A549 (cell line): ENCODE measurements around the gene COQ2. TPM values are rescaled to one million over a fixed set of nuclear protein-coding genes. Genes with fewer than 3 reads are reported as not detected.
"Not testable (repeated sequence)": the region's sequence is repeated elsewhere in the genome, so short reads cannot be mapped to it uniquely, and the experiment has no call there.

Source experiments
- ATAC-seq, 2 experiments: fragments of 200-7000 bp in 1 of 2; fragments of >200 bp in 1 of 2; cut with Nextera tagmentation in 1 of 2; cut with Tn5 transposase in 1 of 2; 3 replicates each; pipeline versions ENCODE4 v1.8.0 to v1.9.1; 2018 to 2020; ENCODE audit warnings: mild to moderate bottlenecking in 1 of 2, moderate library complexity in 1 of 2
- CTCF ChIA-PET: fragments of 300-600 bp; sonication (Branson Sonifier 250); formaldehyde crosslinking; extraction: SDS; loops from one replicate; lab custom pipeline; 2021; ENCODE audit warnings: antibody characterized with exemption, inconsistent platforms; lab: Yijun Ruan, JAX
- POLR2A ChIA-PET: fragments of 350-600 bp; formaldehyde crosslinking; extraction: SDS; loops from one replicate; lab custom pipeline; 2021; ENCODE audit warnings: antibody characterized with exemption, inconsistent platforms; lab: Yijun Ruan, JAX
- DNase-seq, 2 experiments: peaks; one replicate each; pipeline versions ENCODE4 v3.0.0 to v3.0.0-alpha.2; 2011 to 2016; ENCODE audit warnings: low read depth in 1 of 2, low spot score in 1 of 2
- FAIRE-seq: peaks from 2 replicates; lab custom pipeline; 2011; peaks lifted over from hg19 to GRCh38; lab: Jason Lieb, UNC
- H3K27ac ChIP-seq, 2 experiments: fragments of >200 bp; sonication (Bioruptor Twin); formaldehyde crosslinking; 3 replicates each; pipeline ENCODE4 v1.5.1; 2016 to 2017
- H3K4me1 ChIP-seq: fragments of >200 bp; sonication (Bioruptor Twin); formaldehyde crosslinking; 3 replicates; pipeline ENCODE4 v1.6.1; 2016
- H3K4me2 ChIP-seq: fragments of >200 bp; sonication (Bioruptor Twin); formaldehyde crosslinking; 3 replicates; pipeline ENCODE4 v1.6.1; 2016
- H3K4me3 ChIP-seq: fragments of >200 bp; sonication (Bioruptor Twin); formaldehyde crosslinking; 3 replicates; pipeline ENCODE4 v1.5.1; 2016
- H3K9me3 ChIP-seq: fragments of >200 bp; sonication (Bioruptor Twin); formaldehyde crosslinking; 3 replicates; pipeline ENCODE4 v1.6.1; 2016
- BCL3 ChIP-seq: fragments of >200 bp; sonication (Bioruptor Twin); formaldehyde crosslinking; IDR thresholded peaks from 3 replicates; pipeline ENCODE4 v1.6.1; 2016
- BHLHE40 ChIP-seq: IDR thresholded peaks from 2 replicates; pipeline ENCODE4 v1.6.1; 2012; ENCODE audit warnings: low read depth, low read length, inconsistent platforms
- CBX8 ChIP-seq: fragments of 200-600 bp; sonication (generic); IDR thresholded peaks from 2 replicates; pipeline ENCODE4 v1.6.1; 2016
- CEBPB ChIP-seq, 2 experiments: fragments of >200 bp in 1 of 2; sonication (Bioruptor Twin) in 1 of 2; formaldehyde crosslinking in 1 of 2; IDR thresholded peaks; 2 replicates each; pipeline ENCODE4 v1.6.1; 2012 to 2016
- EP300 ChIP-seq, 2 experiments: fragments of >200 bp; sonication (Bioruptor Twin); formaldehyde crosslinking; IDR thresholded peaks; 2 replicates in 1 of 2; 3 replicates in 1 of 2; pipeline ENCODE4 v1.6.1; 2016 to 2017
- ESRRA ChIP-seq: fragments of 150-350 bp; IDR thresholded peaks from 2 replicates; pipeline ENCODE4 v1.6.1; 2014; ENCODE audit warnings: mild to moderate bottlenecking, low read length, borderline replicate concordance
- FOSL2 ChIP-seq, 2 experiments: fragments of 450-650 bp in 1 of 2; fragments of >200 bp in 1 of 2; sonication (Bioruptor Twin) in 1 of 2; formaldehyde crosslinking; IDR thresholded peaks; 2 replicates each; pipeline versions ENCODE4 v1.5.0 to v1.6.1; 2016 to 2020; ENCODE audit warnings: mild to moderate bottlenecking in 1 of 2, moderate library complexity in 1 of 2
- GATA3 ChIP-seq: IDR thresholded peaks from 2 replicates; pipeline ENCODE4 v1.6.1; 2012; ENCODE audit warnings: borderline replicate concordance
- HEYL ChIP-seq: fragments of 250-450 bp; sonication (Bioruptor Pico); IDR thresholded peaks from 2 replicates; pipeline ENCODE4 v1.8.0; 2021; ENCODE audit warnings: mild to moderate bottlenecking, moderate library complexity
- HMGXB4 ChIP-seq: fragments of 250-450 bp; sonication (Bioruptor Pico); IDR thresholded peaks from 2 replicates; pipeline ENCODE4 v1.5.0; 2021; ENCODE audit warnings: mild to moderate bottlenecking, moderate library complexity, borderline replicate concordance
- HOXB13 ChIP-seq: fragments of 250-450 bp; sonication (Bioruptor Pico); IDR thresholded peaks from 2 replicates; pipeline ENCODE4 v1.5.0; 2020; ENCODE audit warnings: low read depth, mild to moderate bottlenecking, moderate library complexity
- RARB ChIP-seq: fragments of 250-450 bp; sonication (Bioruptor Pico); IDR thresholded peaks from 2 replicates; pipeline ENCODE4 v1.8.0; 2021; ENCODE audit warnings: mild to moderate bottlenecking, moderate library complexity
- SMC3 ChIP-seq: fragments of >200 bp; sonication (Bioruptor Twin); formaldehyde crosslinking; IDR thresholded peaks from 3 replicates; pipeline ENCODE4 v1.6.1; 2018; ENCODE audit warnings: inconsistent platforms
- TFCP2L1 ChIP-seq: fragments of 250-450 bp; sonication (Bioruptor Pico); IDR thresholded peaks from 2 replicates; pipeline ENCODE4 v1.5.0; 2021; ENCODE audit warnings: mild to moderate bottlenecking
- ZC3H11A ChIP-seq: fragments of 450-650 bp; IDR thresholded peaks from 2 replicates; pipeline ENCODE4 v1.6.1; 2014; ENCODE audit warnings: antibody characterized with exemption, mild to moderate bottlenecking
- WGBS: methylation state at CpG from one replicate; pipeline ENCODE4 v1.1.6; 2017; ENCODE audit errors: missing lambda C conversion rate; 5-methylcytosine and 5-hydroxymethylcytosine counted together
- polyA plus RNA-seq, 4 experiments: library from polyadenylated mRNA; depleted of rRNA in 3 of 4; stranded (reverse); fragments of >200 nt; fragmentation: RNase III in 1 of 4; extraction: RNeasy Plus Mini Kit Qiagen cat#74134 plus additional on column Dnase treatment in 1 of 4; gene quantifications; 2 replicates in 3 of 4; 3 replicates in 1 of 4; pipeline ENCODE4 v1.2.3, GENCODE V29; 2011 to 2017
- TF ChIP-seq, protein P1 (sequence below): IDR thresholded peaks from 2 replicates; pipeline ENCODE4 v1.6.1; 2012

Gene COQ2
- polyA plus RNA-seq, 2 of the 4 experiments (the other 2 are of a cell fraction) = 18.5 to 35.9 TPM

DNA sequence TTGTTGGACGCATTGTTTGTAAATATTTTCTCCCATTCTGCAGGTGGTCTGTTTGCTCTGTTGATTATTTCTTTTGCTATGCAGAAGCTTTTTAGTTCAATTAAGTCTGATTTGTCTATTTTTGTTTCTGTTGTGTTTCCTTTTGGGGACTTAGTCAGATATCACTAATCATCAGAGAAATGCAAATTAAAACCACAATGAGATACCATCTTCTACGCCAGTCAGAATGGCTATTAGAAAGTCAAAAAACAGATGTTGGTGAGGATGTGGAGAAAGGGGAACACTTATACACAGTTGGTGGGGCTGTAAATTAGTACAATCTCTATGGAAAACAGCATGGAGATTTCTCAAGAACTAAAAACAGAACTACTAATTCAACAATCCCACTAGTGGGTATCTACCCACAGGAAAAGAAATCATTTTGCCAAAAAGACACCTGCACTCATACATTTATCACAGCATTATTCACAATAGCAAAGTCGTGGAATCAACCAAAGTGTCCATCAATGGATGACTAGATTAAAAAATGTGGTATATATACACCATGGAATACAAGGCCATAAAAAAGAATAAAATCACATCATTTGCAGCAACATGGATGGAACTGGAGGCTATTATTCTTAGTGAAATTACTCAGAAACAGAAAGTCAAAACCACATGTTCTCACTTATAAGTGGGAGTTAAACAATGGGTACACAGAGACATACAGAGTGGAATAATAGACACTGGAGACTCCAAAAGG is 8.1 kb downstream of the COQ2 start (continued):
- TF ChIP-seq HMGXB4 (no peak), GATA3 (no peak), CEBPB (IDR thresholded peaks at IDR 0.05) (no peak), SMC3 (no peak), TFCP2L1 (CRISPR knock-in tag) (no peak)
- TF ChIP-seq, protein P1, sequence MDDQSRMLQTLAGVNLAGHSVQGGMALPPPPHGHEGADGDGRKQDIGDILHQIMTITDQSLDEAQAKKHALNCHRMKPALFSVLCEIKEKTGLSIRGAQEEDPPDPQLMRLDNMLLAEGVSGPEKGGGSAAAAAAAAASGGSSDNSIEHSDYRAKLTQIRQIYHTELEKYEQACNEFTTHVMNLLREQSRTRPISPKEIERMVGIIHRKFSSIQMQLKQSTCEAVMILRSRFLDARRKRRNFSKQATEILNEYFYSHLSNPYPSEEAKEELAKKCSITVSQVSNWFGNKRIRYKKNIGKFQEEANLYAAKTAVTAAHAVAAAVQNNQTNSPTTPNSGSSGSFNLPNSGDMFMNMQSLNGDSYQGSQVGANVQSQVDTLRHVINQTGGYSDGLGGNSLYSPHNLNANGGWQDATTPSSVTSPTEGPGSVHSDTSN = no peak

GRCh38 chr4:83273926-83274325 is 10.7 kb downstream of the COQ2 start:
- H3K27ac ChIP-seq, H3K4me2 ChIP-seq, H3K9me3 ChIP-seq, H3K4me1 ChIP-seq, ATAC-seq, H3K4me3 ChIP-seq, DNase-seq, FAIRE-seq: not testable (repeated sequence)
- 86% methylated on average over 3 of the region's 3 CpGs for WGBS
- POLR2A ChIA-PET = interaction anchor here (0.6 to 1.6 kb wide), 2 partner anchors 10 to 205 kb away, joined by 3 to 8 read pairs; partner anchors contain the start of gene COQ2
- CTCF ChIA-PET = interaction anchor here (1.7 kb wide), 1 partner anchor 9 kb away, joined by 5 read pairs; no protein-coding TSS in a partner anchor

DNA sequence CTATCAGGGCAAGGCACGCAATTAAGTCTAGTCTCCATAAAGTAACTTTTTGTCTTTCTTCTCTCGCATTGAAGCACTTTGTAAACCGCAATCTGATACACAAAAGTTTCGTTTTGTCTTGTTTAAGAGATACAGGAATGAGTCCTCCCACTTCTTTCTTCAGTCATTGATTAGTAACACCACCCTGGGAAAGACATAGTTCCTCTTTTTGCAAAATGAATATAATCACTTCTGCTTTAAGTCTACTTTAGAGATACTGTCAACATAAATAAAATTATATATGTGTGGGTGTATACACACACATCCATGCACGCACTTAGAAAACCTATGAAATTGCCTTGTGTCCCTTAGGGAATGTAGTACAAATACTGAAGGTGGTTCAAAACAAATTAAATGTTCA is 11.7 kb downstream of the COQ2 start:
- CTCF ChIA-PET = interaction anchor here (1.7 to 3.4 kb wide), 2 partner anchors 8 to 10 kb away, joined by 5 to 24 read pairs; no protein-coding TSS in a partner anchor
- Histone ChIP-seq H3K4me1 (peaks cover 16% of the 10 kb centered on the region), H3K9me3 (no peaks in the 10 kb centered on the region), H3K27ac (no peak overlapping the region), H3K4me3 (no peak overlapping the region), H3K4me2 (no peak overlapping the region)
- FAIRE-seq = no peak
- ATAC-seq = no peak
- no peak for DNase-seq
- TF ChIP-seq FOSL2 (IDR thresholded peaks at IDR 0.05) (no peak), FOSL2 (CRISPR knock-in tag; IDR thresholded peaks at IDR 0.05) (no peak)
- POLR2A ChIA-PET = interaction anchor here (1.6 kb wide), 1 partner anchor 12 kb away, joined by 8 read pairs; the partner anchor contains the start of gene COQ2
- 95% methylated on average over 5 of the region's 5 CpGs for WGBS

DNA sequence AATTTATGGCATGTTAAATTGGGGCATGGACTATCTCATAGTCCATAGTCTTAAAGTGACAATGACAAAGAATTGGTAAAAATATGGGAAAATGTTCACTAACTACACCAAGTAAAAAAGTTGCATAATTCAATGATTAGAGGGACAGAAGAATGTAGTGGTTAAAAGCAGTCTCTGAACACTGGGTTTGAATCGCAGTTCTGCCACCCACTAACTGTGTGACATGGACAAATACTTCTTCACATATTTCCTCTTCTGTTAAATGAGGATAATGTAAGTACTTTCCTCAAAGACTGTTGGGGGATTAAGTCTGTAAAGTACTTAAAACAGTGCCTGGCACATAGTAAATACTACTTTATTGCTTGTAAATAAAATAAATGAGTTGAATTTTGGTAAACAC is 15.3 kb downstream of the COQ2 start:
- 86% methylated on average over 1 of the region's 1 CpG for WGBS
- ChIA-PET POLR2A (no interaction called here), CTCF (no interaction called here)
- Histone ChIP-seq H3K4me3 (no peak overlapping the region), H3K4me2 (no peak overlapping the region), H3K9me3 (no peaks in the 10 kb centered on the region), H3K27ac (no peak overlapping the region), H3K4me1 (peaks cover 30% of the 10 kb centered on the region)
- TF ChIP-seq HOXB13 (CRISPR knock-in tag) (no peak), SMC3 (no peak), CBX8 (no peak), ESRRA (no peak), ZC3H11A (no peak), BHLHE40 (no peak), EP300 (IDR thresholded peaks at IDR 0.05) (no peak), BCL3 (no peak), TFCP2L1 (CRISPR knock-in tag) (no peak), FOSL2 (IDR thresholded peaks at IDR 0.05) (no peak), FOSL2 (CRISPR knock-in tag; IDR thresholded peaks at IDR 0.05) (no peak), RARB (CRISPR knock-in tag) (no peak), HEYL (CRISPR knock-in tag) (no peak)
- no peak for FAIRE-seq
- no peak for DNase-seq
- no peak for ATAC-seq
